ENCODE data around the gene SLCO3A1.

DNA sequence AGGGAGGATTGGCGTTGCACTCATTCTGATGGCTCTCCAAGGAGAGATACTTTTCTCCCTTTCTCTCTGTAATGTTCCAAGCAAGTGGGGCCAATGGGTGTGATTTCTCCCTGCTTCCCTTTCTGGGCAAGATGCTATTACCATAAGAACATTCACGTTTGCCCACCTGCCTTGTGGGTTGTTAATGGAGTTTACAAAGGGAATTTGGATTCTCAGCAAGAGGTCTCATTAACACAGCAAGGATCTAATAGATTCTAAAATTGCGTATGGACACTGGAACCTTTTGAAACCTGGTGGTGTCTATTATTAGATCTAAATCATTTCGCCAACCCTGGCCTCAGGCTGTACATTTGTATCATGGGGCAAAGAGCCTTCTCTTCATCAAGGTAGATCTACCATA, 74.1 kb downstream of the SLCO3A1 start:
- TF ChIP-seq POLR2A (IDR thresholded peaks at IDR 0.05) (no peak), POLR2AphosphoS5 (IDR thresholded peaks at IDR 0.05) (no peak)
